DOHH2 (cell line): Measurements from ENCODE around the gene DNMT1.
A peak's percentile ranks its signal among the peaks of the same experiment; 100 is the strongest.

Experiments used
- H3F3A ChIP-seq: fragments of 200-600 bp; sonication (generic), shearing (Covaris generic); 2 replicates; pipeline ENCODE4 v1.6.0; 2016; ENCODE audit warnings: antibody characterized with exemption, mild to moderate bottlenecking; ENCODE audit not compliant: control insufficient read depth, insufficient read depth
- H3K27ac ChIP-seq: fragments of 200-600 bp; sonication (generic); 2 replicates; pipeline ENCODE4 v1.5.1; 2014; ENCODE audit warnings: low read depth, mild to moderate bottlenecking, low read length, moderate library complexity
- H3K27me3 ChIP-seq: fragments of 200-600 bp; sonication (generic); 2 replicates; pipeline ENCODE4 v1.6.1; 2014; ENCODE audit warnings: mild to moderate bottlenecking, low read length, mixed read lengths; ENCODE audit not compliant: control insufficient read depth
- H3K36me3 ChIP-seq: fragments of 200-600 bp; sonication (generic); 2 replicates; pipeline ENCODE4 v1.6.1; 2014; ENCODE audit warnings: mild to moderate bottlenecking, low read length, moderate library complexity, mixed read lengths; ENCODE audit not compliant: control insufficient read depth
- H3K4me1 ChIP-seq: fragments of 200-600 bp; sonication (generic); 2 replicates; pipeline ENCODE4 v1.6.1; 2014; ENCODE audit warnings: mild to moderate bottlenecking, low read length, mixed read lengths; ENCODE audit not compliant: control insufficient read depth
- H3K4me2 ChIP-seq: fragments of 200-600 bp; sonication (generic); 2 replicates; pipeline ENCODE4 v1.6.0; 2014; ENCODE audit warnings: mild to moderate bottlenecking, low read length, moderate library complexity
- H3K4me3 ChIP-seq: fragments of 200-600 bp; sonication (generic); 2 replicates; pipeline ENCODE4 v1.5.1; 2014; ENCODE audit warnings: mild to moderate bottlenecking, low read length, mixed read lengths
- H3K79me2 ChIP-seq: fragments of 200-600 bp; sonication (generic); 2 replicates; pipeline ENCODE4 v1.6.1; 2014; ENCODE audit warnings: mild to moderate bottlenecking, low read length, mixed read lengths; ENCODE audit not compliant: control insufficient read depth
- H3K9me2 ChIP-seq: fragments of 200-600 bp; sonication (generic); replicated peaks from 2 replicates; pipeline ENCODE4 v1.6.1; 2014; ENCODE audit warnings: mild to moderate bottlenecking, low read length, mixed read lengths; ENCODE audit not compliant: control insufficient read depth
- H3K9me3 ChIP-seq: fragments of 200-600 bp; sonication (generic); 2 replicates; pipeline ENCODE4 v1.6.1; 2014; ENCODE audit warnings: antibody characterized with exemption, low read length, mixed read lengths; ENCODE audit not compliant: control insufficient read depth, insufficient read depth
- H4K20me1 ChIP-seq: fragments of 200-600 bp; sonication (generic); 2 replicates; pipeline ENCODE4 v1.6.0; 2014; ENCODE audit warnings: low read depth, mild to moderate bottlenecking, antibody characterized with exemption, low read length, moderate library complexity; ENCODE audit not compliant: control insufficient read depth, insufficient read depth
- CTCF ChIP-seq: fragments of 200-600 bp; sonication (generic); IDR thresholded peaks from one replicate; pipeline ENCODE4 v1.5.1; 2014; ENCODE audit warnings: antibody characterized with exemption, mild to moderate bottlenecking, low read depth, low read length; ENCODE audit not compliant: poor library complexity, severe bottlenecking
- EZH2phosphoT487 ChIP-seq: fragments of 200-600 bp; sonication (generic); IDR thresholded peaks from 2 replicates; pipeline ENCODE4 v1.6.1; 2017; ENCODE audit warnings: borderline replicate concordance, mild to moderate bottlenecking, antibody characterized with exemption, low read length, moderate library complexity, mixed read lengths

Gene DNMT1

DNA sequence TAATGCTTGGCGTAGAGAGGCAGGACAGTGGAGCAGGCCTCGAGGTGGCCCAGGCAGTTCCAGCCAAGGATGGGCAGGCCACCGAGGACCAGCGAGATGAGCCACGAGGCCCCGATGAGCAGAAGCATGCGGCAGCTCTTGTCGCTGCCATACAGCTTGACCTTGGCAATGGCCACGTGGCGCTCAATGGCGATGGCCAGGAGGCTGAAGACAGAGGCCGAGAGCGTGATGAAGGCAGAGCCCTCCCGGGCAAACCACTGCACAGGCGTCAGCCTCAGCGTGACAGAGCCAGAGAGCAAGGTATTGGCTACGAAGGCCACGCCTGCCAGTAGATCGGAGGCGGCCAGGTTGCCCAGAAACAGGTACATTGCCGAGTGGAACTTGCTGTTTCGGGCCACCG, 29.6 kb upstream of the DNMT1 start:
- H3K4me2 ChIP-seq = peak overlapping the region; percentile 69
- H3K4me1 ChIP-seq = peaks cover 97% of the 10 kb centered on the region
- peak overlapping the region; percentile 55 for H3K4me3 ChIP-seq
- H4K20me1 ChIP-seq = peaks cover 29% of the 10 kb centered on the region
- H3F3A ChIP-seq = peaks cover 75% of the 10 kb centered on the region
- peaks cover 94% of the 10 kb centered on the region for H3K36me3 ChIP-seq
- no peaks in the 10 kb centered on the region for H3K9me2 ChIP-seq
- peak overlapping the region; percentile 100 for H3K27ac ChIP-seq
- no peak for TF ChIP-seq EZH2phosphoT487
- no peak for TF ChIP-seq CTCF
- H3K79me2 ChIP-seq = peaks cover 96% of the 10 kb centered on the region
- H3K9me3 ChIP-seq = no peaks in the 10 kb centered on the region
- H3K27me3 ChIP-seq = no peaks in the 10 kb centered on the region

GRCh38 chr19:10223488-10224213, 28.9 kb upstream of the DNMT1 start:
- no peaks in the 10 kb centered on the region for H3K9me3 ChIP-seq
- H3K79me2 ChIP-seq = peaks cover 93% of the 10 kb centered on the region
- no peaks in the 10 kb centered on the region for H3K9me2 ChIP-seq
- H4K20me1 ChIP-seq = peaks cover 29% of the 10 kb centered on the region
- peaks cover 99% of the 10 kb centered on the region for H3K4me1 ChIP-seq
- peak overlapping the region; percentile 69 for H3K4me2 ChIP-seq
- peaks cover 78% of the 10 kb centered on the region for H3F3A ChIP-seq
- H3K36me3 ChIP-seq = peaks cover 94% of the 10 kb centered on the region
- H3K27ac ChIP-seq = peak overlapping the region; percentile 95
- TF ChIP-seq CTCF (no peak), EZH2phosphoT487 (no peak)
- H3K27me3 ChIP-seq = no peaks in the 10 kb centered on the region
- peak overlapping the region; percentile 55 for H3K4me3 ChIP-seq

GRCh38 chr19:10222201-10222890, 27.6 kb upstream of the DNMT1 start:
- H4K20me1 ChIP-seq = peaks cover 24% of the 10 kb centered on the region
- peaks cover 86% of the 10 kb centered on the region for H3K4me1 ChIP-seq

More at GRCh38 chr19:10222201-10222890, 27.6 kb upstream of the DNMT1 start:
- H3K9me2 ChIP-seq = no peaks in the 10 kb centered on the region
- H3F3A ChIP-seq = peaks cover 67% of the 10 kb centered on the region
- no peaks in the 10 kb centered on the region for H3K27me3 ChIP-seq
- peak overlapping the region; percentile 88 for H3K4me2 ChIP-seq
- TF ChIP-seq EZH2phosphoT487 (no peak), CTCF (no peak)
- H3K36me3 ChIP-seq = peaks cover 91% of the 10 kb centered on the region
- peak overlapping the region; percentile 66 for H3K4me3 ChIP-seq
- peak overlapping the region; percentile 95 for H3K27ac ChIP-seq
- H3K9me3 ChIP-seq = no peaks in the 10 kb centered on the region
- peaks cover 80% of the 10 kb centered on the region for H3K79me2 ChIP-seq
